ENCODE data around the gene CIAO2A.

Gene CIAO2A

GRCh38 chr15:64045101-64045435, 48.6 kb downstream of the CIAO2A start:
- DNase-seq (ENCODE audit: low read depth in 3 of 3, low spot score in 1 of 3) = no peak

GRCh38 chr15:64044300-64045100, 49.1 kb downstream of the CIAO2A start:
- DNase-seq (ENCODE audit: low read depth in 3 of 3, low spot score in 1 of 3) = no peak

- no peak for DNase-seq (ENCODE audit: low read depth in 3 of 3, low spot score in 1 of 3)
Observed at GRCh38 chr15:64038878-64039610, 54.6 kb downstream of the CIAO2A start.

- DNase-seq (ENCODE audit: low read depth in 3 of 3, low spot score in 1 of 3) = no peak
Observed at GRCh38 chr15:64037966-64038365, 55.7 kb downstream of the CIAO2A start.

GRCh38 chr15:64037116-64037515, 56.5 kb downstream of the CIAO2A start:
- DNase-seq (ENCODE audit: low read depth in 3 of 3, low spot score in 1 of 3) = no peak

GRCh38 chr15:64035525-64035924, 58.1 kb downstream of the CIAO2A start:
- no peak for DNase-seq (ENCODE audit: low read depth in 3 of 3, low spot score in 1 of 3)

GRCh38 chr15:64034519-64034918, 59.1 kb downstream of the CIAO2A start:
- no peak for DNase-seq (ENCODE audit: low read depth in 3 of 3, low spot score in 1 of 3)

GRCh38 chr15:64032329-64032728, 61.3 kb downstream of the CIAO2A start:
- no peak for DNase-seq (ENCODE audit: low read depth in 3 of 3, low spot score in 1 of 3)

- no peak for DNase-seq (ENCODE audit: low read depth in 3 of 3, low spot score in 1 of 3)
Observed at GRCh38 chr15:64030123-64030522, 63.5 kb downstream of the CIAO2A start.

- no peak for DNase-seq (ENCODE audit: low read depth in 3 of 3, low spot score in 1 of 3)
Observed at GRCh38 chr15:64029633-64030032, 64.0 kb downstream of the CIAO2A start.

- no peak for DNase-seq (ENCODE audit: low read depth in 3 of 3, low spot score in 1 of 3)
Observed at GRCh38 chr15:64029110-64029509, 64.5 kb downstream of the CIAO2A start.

- DNase-seq (ENCODE audit: low read depth in 3 of 3, low spot score in 1 of 3) = no peak
Observed at GRCh38 chr15:64026591-64026990, 67.0 kb downstream of the CIAO2A start.

GRCh38 chr15:64024172-64025050, 69.2 kb downstream of the CIAO2A start:
- DNase-seq (ENCODE audit: low read depth in 3 of 3, low spot score in 1 of 3) = no peak

- no peak for DNase-seq (ENCODE audit: low read depth in 3 of 3, low spot score in 1 of 3)
Observed at GRCh38 chr15:64023220-64023619, 70.4 kb downstream of the CIAO2A start.

GRCh38 chr15:64022571-64022970, 71.1 kb downstream of the CIAO2A start:
- DNase-seq (ENCODE audit: low read depth in 3 of 3, low spot score in 1 of 3) = no peak

Measured in stimulated activated CD4-positive, alpha-beta T cell treated with anti-CD3 and anti-CD28 coated beads, TNF-alpha, amount 100 ng/mL, for 1 hour (primary cell).